ENCODE measurements around the gene RAB7B. TPM values are rescaled to one million over a fixed set of nuclear protein-coding genes. Genes with fewer than 3 reads are reported as not detected.

RAB7B gene
- total and polyA plus RNA-seq, 9 of the 15 experiments (the other 6 are each of a cell fraction or from before 2014, with no cell fraction given) = 0.03 to 0.29 (median 0.07) TPM; not detected in 4

GRCh38 chr1:205932776-205933175, 70.4 kb downstream of the RAB7B start:
- peaks cover 4 to 17% of the 10 kb centered on the region in 2 experiments; a peak in 3 of 5 replicates for H3K4me1 ChIP-seq (replicated peaks in 1 of 2; ENCODE audit: control insufficient read depth in 2 of 2, insufficient read depth in 2 of 2, low read length in 2 of 2)
- CTCF ChIA-PET (ENCODE audit: low intra/inter-chr PET ratio) = no interaction called here
- TF ChIP-seq ZNF639 (CRISPR knock-in tag; conservative IDR thresholded peaks at IDR 0.05 in 1 of 2, IDR thresholded peaks at IDR 0.05 in 1 of 2) (no peak), ESRRB (CRISPR knock-in tag; IDR thresholded peaks at IDR 0.05; ENCODE audit: borderline replicate concordance) (no peak), TGIF2 (CRISPR knock-in tag; IDR thresholded peaks at IDR 0.05) (no peak), ZNF696 (CRISPR knock-in tag; conservative IDR thresholded peaks at IDR 0.05) (no peak), HIVEP1 (CRISPR knock-in tag; IDR thresholded peaks at IDR 0.05) (no peak), NELFE (IDR thresholded peaks at IDR 0.05; ENCODE audit: insufficient read depth, insufficient read length) (no peak), ZNF146 (CRISPR knock-in tag; IDR thresholded peaks at IDR 0.05; ENCODE audit: unreplicated experiment) (no peak), PHF21A (IDR thresholded peaks at IDR 0.05; ENCODE audit: borderline replicate concordance, low read depth) (no peak), NR2F6 (CRISPR knock-in tag; IDR thresholded peaks at IDR 0.05) (no peak)
- TF ChIP-seq, protein P1, sequence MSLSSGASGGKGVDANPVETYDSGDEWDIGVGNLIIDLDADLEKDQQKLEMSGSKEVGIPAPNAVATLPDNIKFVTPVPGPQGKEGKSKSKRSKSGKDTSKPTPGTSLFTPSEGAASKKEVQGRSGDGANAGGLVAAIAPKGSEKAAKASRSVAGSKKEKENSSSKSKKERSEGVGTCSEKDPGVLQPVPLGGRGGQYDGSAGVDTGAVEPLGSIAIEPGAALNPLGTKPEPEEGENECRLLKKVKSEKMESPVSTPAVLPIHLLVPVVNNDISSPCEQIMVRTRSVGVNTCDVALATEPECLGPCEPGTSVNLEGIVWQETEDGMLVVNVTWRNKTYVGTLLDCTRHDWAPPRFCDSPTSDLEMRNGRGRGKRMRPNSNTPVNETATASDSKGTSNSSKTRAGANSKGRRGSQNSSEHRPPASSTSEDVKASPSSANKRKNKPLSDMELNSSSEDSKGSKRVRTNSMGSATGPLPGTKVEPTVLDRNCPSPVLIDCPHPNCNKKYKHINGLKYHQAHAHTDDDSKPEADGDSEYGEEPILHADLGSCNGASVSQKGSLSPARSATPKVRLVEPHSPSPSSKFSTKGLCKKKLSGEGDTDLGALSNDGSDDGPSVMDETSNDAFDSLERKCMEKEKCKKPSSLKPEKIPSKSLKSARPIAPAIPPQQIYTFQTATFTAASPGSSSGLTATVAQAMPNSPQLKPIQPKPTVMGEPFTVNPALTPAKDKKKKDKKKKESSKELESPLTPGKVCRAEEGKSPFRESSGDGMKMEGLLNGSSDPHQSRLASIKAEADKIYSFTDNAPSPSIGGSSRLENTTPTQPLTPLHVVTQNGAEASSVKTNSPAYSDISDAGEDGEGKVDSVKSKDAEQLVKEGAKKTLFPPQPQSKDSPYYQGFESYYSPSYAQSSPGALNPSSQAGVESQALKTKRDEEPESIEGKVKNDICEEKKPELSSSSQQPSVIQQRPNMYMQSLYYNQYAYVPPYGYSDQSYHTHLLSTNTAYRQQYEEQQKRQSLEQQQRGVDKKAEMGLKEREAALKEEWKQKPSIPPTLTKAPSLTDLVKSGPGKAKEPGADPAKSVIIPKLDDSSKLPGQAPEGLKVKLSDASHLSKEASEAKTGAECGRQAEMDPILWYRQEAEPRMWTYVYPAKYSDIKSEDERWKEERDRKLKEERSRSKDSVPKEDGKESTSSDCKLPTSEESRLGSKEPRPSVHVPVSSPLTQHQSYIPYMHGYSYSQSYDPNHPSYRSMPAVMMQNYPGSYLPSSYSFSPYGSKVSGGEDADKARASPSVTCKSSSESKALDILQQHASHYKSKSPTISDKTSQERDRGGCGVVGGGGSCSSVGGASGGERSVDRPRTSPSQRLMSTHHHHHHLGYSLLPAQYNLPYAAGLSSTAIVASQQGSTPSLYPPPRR (CRISPR knock-in tag; IDR thresholded peaks at IDR 0.05; ENCODE audit: borderline replicate concordance) = no peak
- TF ChIP-seq, protein P2, sequence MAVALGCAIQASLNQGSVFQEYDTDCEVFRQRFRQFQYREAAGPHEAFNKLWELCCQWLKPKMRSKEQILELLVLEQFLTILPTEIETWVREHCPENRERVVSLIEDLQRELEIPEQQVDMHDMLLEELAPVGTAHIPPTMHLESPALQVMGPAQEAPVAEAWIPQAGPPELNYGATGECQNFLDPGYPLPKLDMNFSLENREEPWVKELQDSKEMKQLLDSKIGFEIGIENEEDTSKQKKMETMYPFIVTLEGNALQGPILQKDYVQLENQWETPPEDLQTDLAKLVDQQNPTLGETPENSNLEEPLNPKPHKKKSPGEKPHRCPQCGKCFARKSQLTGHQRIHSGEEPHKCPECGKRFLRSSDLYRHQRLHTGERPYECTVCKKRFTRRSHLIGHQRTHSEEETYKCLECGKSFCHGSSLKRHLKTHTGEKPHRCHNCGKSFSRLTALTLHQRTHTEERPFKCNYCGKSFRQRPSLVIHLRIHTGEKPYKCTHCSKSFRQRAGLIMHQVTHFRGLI (CRISPR knock-in tag; IDR thresholded peaks at IDR 0.05) = no peak
- TF ChIP-seq, protein P3, sequence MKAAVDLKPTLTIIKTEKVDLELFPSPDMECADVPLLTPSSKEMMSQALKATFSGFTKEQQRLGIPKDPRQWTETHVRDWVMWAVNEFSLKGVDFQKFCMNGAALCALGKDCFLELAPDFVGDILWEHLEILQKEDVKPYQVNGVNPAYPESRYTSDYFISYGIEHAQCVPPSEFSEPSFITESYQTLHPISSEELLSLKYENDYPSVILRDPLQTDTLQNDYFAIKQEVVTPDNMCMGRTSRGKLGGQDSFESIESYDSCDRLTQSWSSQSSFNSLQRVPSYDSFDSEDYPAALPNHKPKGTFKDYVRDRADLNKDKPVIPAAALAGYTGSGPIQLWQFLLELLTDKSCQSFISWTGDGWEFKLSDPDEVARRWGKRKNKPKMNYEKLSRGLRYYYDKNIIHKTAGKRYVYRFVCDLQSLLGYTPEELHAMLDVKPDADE (conservative IDR thresholded peaks at IDR 0.05; ENCODE audit: control insufficient read depth, low read depth, low read length) = no peak

More at GRCh38 chr1:205932776-205933175, 70.4 kb downstream of the RAB7B start:
- intact Hi-C loops (cut with micrococcal nuclease) (no loop called here), in situ Hi-C loops (cut with MboI) (no loop called here)
- H3K27ac ChIP-seq (ENCODE audit: extremely low read depth, low read depth, low read length) = no peak overlapping the region
- no peaks in the 10 kb centered on the region for H3K79me2 ChIP-seq (ENCODE audit: control insufficient read depth, insufficient read depth, low read length)
- 6% methylated on average over 6 of the region's 6 CpGs for WGBS (ENCODE audit: insufficient coverage, low coverage, missing lambda C conversion rate)
- no peaks in the 10 kb centered on the region for H3K36me3 ChIP-seq (ENCODE audit: control insufficient read depth, insufficient read depth, low read length)
- no peak overlapping the region for H3K9ac ChIP-seq (ENCODE audit: insufficient read depth in 1 of 2, low read depth in 2 of 2, low read length in 2 of 2)
- H3K4me2 ChIP-seq (ENCODE audit: insufficient read depth, low read length) = no peak overlapping the region
- ATAC-seq (no peak), DNase-seq (ENCODE audit: extremely low read depth in 1 of 4, low spot score in 3 of 4) (no peak), FAIRE-seq (no peak)
- H3K4me3 ChIP-seq = no peak overlapping the region
- BruUV-seq (replicated peaks) = no TSS peak
- no peaks in the 10 kb centered on the region for H3K9me3 ChIP-seq (replicated peaks; ENCODE audit: control insufficient read depth, insufficient read depth, low read depth, low read length)
- peaks cover 5% of the 10 kb centered on the region for H3K9me1 ChIP-seq (ENCODE audit: control insufficient read depth, insufficient read depth, low read length)
- POLR2A ChIA-PET = interaction anchor here (1.7 kb wide), 1 partner anchor 15 kb away, joined by 6 read pairs; no protein-coding TSS in a partner anchor
- H2AFZ ChIP-seq (ENCODE audit: low read depth, low read length) = no peak overlapping the region
- peaks cover 5% of the 10 kb centered on the region; the same call in 1 of the 2 replicates for H4K20me1 ChIP-seq (replicated peaks; ENCODE audit: control insufficient read depth, insufficient read depth, low read length)
- H3K27me3 ChIP-seq (ENCODE audit: control insufficient read depth in 2 of 2, insufficient read depth in 2 of 2, low read length in 2 of 2) = peaks cover 46 to 88% of the 10 kb centered on the region in 2 experiments
